Heart left ventricle (tissue), 16 donors: Measurements from ENCODE around the gene PEX7. TPM values are rescaled to one million over a fixed set of nuclear protein-coding genes. Genes with fewer than 3 reads are reported as not detected.
"Not testable (repeated sequence)": the region's sequence is repeated elsewhere in the genome, so short reads cannot be mapped to it uniquely, and the experiment has no call there.

ENCODE experiments used
- ATAC-seq, 4 donors: fragments of 200-7000 bp; cut with Tn5 transposase; one replicate each; pipeline ENCODE4 v1.9.1; 2020 to 2022; ENCODE audit warnings: moderate library complexity in 4 of 4, mild to moderate bottlenecking in 3 of 4, moderate number of reproducible peaks in 1 of 4
- DNase-seq, 5 donors: peaks; one replicate each; pipeline ENCODE4 v3.0.0-alpha.2; 2020
- H3K27ac ChIP-seq, 12 donors: fragments of 200-600 bp; sonication (generic) in 4 of 12; one replicate each; pipeline versions ENCODE4 v1.5.0 to v1.8.0; 2016 to 2022; ENCODE audit warnings: mild to moderate bottlenecking in 2 of 12
- H3K27me3 ChIP-seq, 9 donors: fragments of 200-600 bp; sonication (generic) in 2 of 9; one replicate each; pipeline versions ENCODE4 v1.5.1 to v1.8.0; 2016 to 2022; ENCODE audit warnings: mild to moderate bottlenecking in 3 of 9
- H3K36me3 ChIP-seq, 9 donors: fragments of 200-600 bp; sonication (generic) in 2 of 9; one replicate each; pipeline versions ENCODE4 v1.5.0 to v1.8.0; 2018 to 2022; ENCODE audit warnings: mild to moderate bottlenecking in 2 of 9
- H3K4me1 ChIP-seq, 12 donors: fragments of 200-600 bp; sonication (generic) in 4 of 12; one replicate each; pipeline versions ENCODE4 v1.5.0 to v1.8.0; 2016 to 2022; ENCODE audit warnings: mild to moderate bottlenecking in 3 of 12
- H3K4me3 ChIP-seq, 12 donors: fragments of 200-600 bp; sonication (generic) in 4 of 12; one replicate each; pipeline versions ENCODE4 v1.5.0 to v1.8.0; 2017 to 2022; ENCODE audit warnings: mild to moderate bottlenecking in 9 of 12, moderate library complexity in 4 of 12
- H3K9me3 ChIP-seq, 12 donors: fragments of 200-600 bp; sonication (generic) in 4 of 12; one replicate each; pipeline versions ENCODE4 v1.5.0 to v1.8.0; 2016 to 2022; ENCODE audit warnings: mild to moderate bottlenecking in 1 of 12
- CTCF ChIP-seq, 12 donors: fragments of 200-600 bp; sonication (generic) in 4 of 12; IDR thresholded peaks; one replicate each; pipeline versions ENCODE4 v1.5.0 to v1.8.0; 2018 to 2022; ENCODE audit warnings: antibody characterized with exemption in 12 of 12, mild to moderate bottlenecking in 5 of 12
- POLR2A ChIP-seq, 2 donors: fragments of 450-650 bp; IDR thresholded peaks; one replicate each; pipeline ENCODE4 v1.6.1; 2017; ENCODE audit warnings: antibody characterized with exemption in 2 of 2, mild to moderate bottlenecking in 2 of 2, moderate library complexity in 2 of 2
- WGBS, 4 donors: extraction: QIAGEN DNeasy Blood & Tissue Kit in 2 of 4; methylation state at CpG; one replicate each; pipeline versions ENCODE4 v1.1.5 to v1.1.7; 2013 to 2018; 5-methylcytosine and 5-hydroxymethylcytosine counted together
- intact Hi-C, 10 donors: fragments of 100-400 bp; cut with DNase I; formaldehyde crosslinking; loops; one replicate each; pipeline versions ENCODE4 v1.11.1 to v1.14.2; 2022
- polyA plus RNA-seq, 2 donors: library from polyadenylated mRNA; stranded (reverse); fragments of 200-250 nt; gene quantifications; one replicate each; pipeline ENCODE4 v1.2.3, GENCODE V29; 2013
- total RNA-seq, 9 donors: library from RNA; depleted of rRNA in 2 of 9; stranded (reverse); fragments of >200 nt in 2 of 9; fragmentation: NEBNext Ultra II Directional in 3 of 9; extraction: Animal tissue kit (Norgen Biotek cat#: 25700) in 3 of 9; gene quantifications; one replicate each; pipeline versions ENCODE4 v1.1.0 to v1.2.4, GENCODE V29; 2016 to 2023
- donor health status: ischemic (EF 13 %, LVEDD 7.1; RV severe dilation, severe dysfunction).
- donor health status: healthy with polysubstance abuse.
- donor health status: DM: no; HTN: yes; CAD: no.
- donor health status: DM: no; HTN: no; CAD: no.
- donor health status: ischemic (EF 25% LVEDD 6.9; RV normal size, moderate dysfunction).
- donor health status: ischemic (EF 25% LVEDD 5.7; RV mildly dilated, moderate dysfunction).
- donor health status: healthy.
- donor health status: DM: yes; HTN: yes; CAD: no.
- donor health status: ischemic (EF 35%, LVEDD 5.7; RV mildly dilated, moderate dysfunction).
- donor health status: nonischemic (EF 11% LVEDD 7.7; RV severe dilation, severe dysfunction).
- donor health status: DM: yes; HTN: yes; CAD: no.
- donor health status: PGD.
- donor health status: ischemic (EF 29% LVEDD 5.4; RV normal size, mild dysfunction).
- donor health status: nonischemic (EF 23%, LVEDD 6.1; RV moderate dilation, normal function).

PEX7 gene
- total and polyA plus RNA-seq, 11 donors = 4.7 to 22.1 (median 15.5) TPM

GRCh38 chr6:136958168-136958567 is 135.8 kb downstream of the PEX7 start:
- intact Hi-C loops = no loop called here
- TF ChIP-seq POLR2A (IDR thresholded peaks at IDR 0.05) = no peak
- TF ChIP-seq CTCF (IDR thresholded peaks at IDR 0.05) = no peak
- WGBS, 4 donors = 94 to 96% (median 95%) methylated on average over 5 of the region's 5 CpGs
- Histone ChIP-seq H3K4me1 (peaks cover 0 to 18% (median 0%) of the 10 kb centered on the region in 12 donors), H3K27me3 (peaks cover 0 to 4% (median 0%) of the 10 kb centered on the region in 9 donors), H3K9me3 (no peaks in the 10 kb centered on the region), H3K27ac (no peak overlapping the region), H3K36me3 (no peaks in the 10 kb centered on the region), H3K4me3 (no peak overlapping the region)
- ATAC-seq (no peak), DNase-seq (no peak)

GRCh38 chr6:136959471-136959891 is 137.1 kb downstream of the PEX7 start:
- peaks cover 0 to 18% (median 4%) of the 10 kb centered on the region in 12 donors for H3K4me1 ChIP-seq
- intact Hi-C loops = no loop called here
- H3K9me3 ChIP-seq = no peaks in the 10 kb centered on the region
- TF ChIP-seq CTCF (IDR thresholded peaks at IDR 0.05) = no peak
- no peak for TF ChIP-seq POLR2A (IDR thresholded peaks at IDR 0.05)
- H3K27me3 ChIP-seq = peaks cover 0 to 4% (median 0%) of the 10 kb centered on the region in 9 donors
- WGBS, 4 donors = 44 to 59% (median 54%) methylated on average over 10 to 14 of the region's 14 CpGs
- no peak overlapping the region for H3K4me3 ChIP-seq
- no peaks in the 10 kb centered on the region for H3K36me3 ChIP-seq
- no peak overlapping the region for H3K27ac ChIP-seq
- peak in 3 of 4 donors; percentile 4 to 17 (median 5) for ATAC-seq
- DNase-seq = no peak

GRCh38 chr6:136959935-136960334 is 137.5 kb downstream of the PEX7 start:
- H3K27me3 ChIP-seq, DNase-seq, H3K27ac ChIP-seq, H3K36me3 ChIP-seq, ATAC-seq, H3K4me3 ChIP-seq, H3K9me3 ChIP-seq: not testable (repeated sequence)
- 84 to 90% (median 86%) methylated on average over 5 to 6 of the region's 6 CpGs for WGBS, 4 donors
- intact Hi-C loops = loop anchor here in 5 of 10 donors (5.0 to 10.0 kb wide), 4 partner anchors 55 to 685 kb away; no protein-coding TSS in a partner anchor
- H3K4me1 ChIP-seq = peaks cover 0 to 18% (median 4%) of the 10 kb centered on the region in 12 donors

GRCh38 chr6:136960781-136961180 is 138.4 kb downstream of the PEX7 start:
- 61 to 75% (median 71%) methylated on average over 3 of the region's 3 CpGs for WGBS, 4 donors
- no peak for ATAC-seq
- intact Hi-C loops = loop anchor here in 5 of 10 donors (5.0 to 10.0 kb wide), 4 partner anchors 54 to 684 kb away; no protein-coding TSS in a partner anchor

More at GRCh38 chr6:136960781-136961180, 138.4 kb downstream of the PEX7 start:
- no peak for DNase-seq
- Histone ChIP-seq H3K9me3 (no peaks in the 10 kb centered on the region), H3K4me1 (peaks cover 0 to 18% (median 4%) of the 10 kb centered on the region in 12 donors), H3K4me3 (no peak overlapping the region), H3K27ac (no peak overlapping the region), H3K36me3 (no peaks in the 10 kb centered on the region), H3K27me3 (peaks cover 0 to 4% (median 0%) of the 10 kb centered on the region in 9 donors)
- no peak for TF ChIP-seq CTCF (IDR thresholded peaks at IDR 0.05)
- no peak for TF ChIP-seq POLR2A (IDR thresholded peaks at IDR 0.05)
